A549 (cell line): ENCODE results near the gene ELMO2.

Source experiments
- CTCF ChIP-seq: fragments of >200 bp; sonication (Bioruptor Twin); formaldehyde crosslinking; IDR thresholded peaks from 3 replicates; pipeline ENCODE4 v1.5.1; 2016
- ESRRA ChIP-seq: fragments of 150-350 bp; IDR thresholded peaks from 2 replicates; pipeline ENCODE4 v1.6.1; 2014; ENCODE audit warnings: mild to moderate bottlenecking, low read length, borderline replicate concordance
- JUN ChIP-seq, 2 experiments: fragments of >200 bp; sonication (Bioruptor Twin); formaldehyde crosslinking; IDR thresholded peaks; 2 replicates in 1 of 2; 3 replicates in 1 of 2; pipeline ENCODE4 v1.6.1; 2016 to 2017
- MYC ChIP-seq: IDR thresholded peaks from 2 replicates; pipeline ENCODE4 v1.6.1; 2012; ENCODE audit warnings: mild to moderate bottlenecking, inconsistent platforms, low read length, improper control_type of control experiment, borderline replicate concordance
- PBX3 ChIP-seq: IDR thresholded peaks from 2 replicates; pipeline ENCODE4 v1.6.1; 2012
- POLR2A ChIP-seq: IDR thresholded peaks from 2 replicates; pipeline ENCODE4 v1.6.1; 2012; ENCODE audit warnings: mild to moderate bottlenecking, low read length
- REST ChIP-seq: fragments of 200-600 bp; sonication (generic); IDR thresholded peaks from 2 replicates; pipeline ENCODE4 v1.6.1; 2016; ENCODE audit warnings: antibody characterized with exemption, mild to moderate bottlenecking, moderate library complexity
- ZFP36 ChIP-seq: fragments of 450-650 bp; IDR thresholded peaks from 2 replicates; pipeline ENCODE4 v1.6.1; 2014; ENCODE audit warnings: borderline replicate concordance; ENCODE audit not compliant: partially characterized antibody

GRCh38 chr20:46394872-46395760 lies 11.3 kb downstream of the ELMO2 start:
- no peak for TF ChIP-seq PBX3
- no peak for TF ChIP-seq POLR2A
- no peak for TF ChIP-seq CTCF
- no peak for TF ChIP-seq MYC
- no peak for TF ChIP-seq ESRRA
- no peak for TF ChIP-seq JUN (IDR thresholded peaks at IDR 0.05)
- TF ChIP-seq REST = no peak
- no peak for TF ChIP-seq ZFP36
